Spinal cord (tissue), 10 donors: ENCODE results near the gene INIP. TPM values are rescaled to one million over a fixed set of nuclear protein-coding genes. Genes with fewer than 3 reads are reported as not detected.

ENCODE experiments used
- DNase-seq, 6 donors: peaks; one replicate each; pipeline versions ENCODE4 v3.0.0 to v3.0.0-alpha.2; 2013 to 2015; ENCODE audit warnings: low spot score in 6 of 6, low read depth in 4 of 6
- H3K27ac ChIP-seq: one replicate; pipeline ENCODE4 v1.5.1; 2013; ENCODE audit warnings: low read depth, low read length, control low read depth
- H3K27me3 ChIP-seq: one replicate; pipeline ENCODE4 v1.6.1; 2013; ENCODE audit warnings: low read length; ENCODE audit not compliant: control insufficient read depth, insufficient read depth
- H3K36me3 ChIP-seq: one replicate; pipeline ENCODE4 v1.6.1; 2013; ENCODE audit warnings: low read length; ENCODE audit not compliant: control insufficient read depth, insufficient read depth
- H3K4me1 ChIP-seq: one replicate; pipeline ENCODE4 v1.6.1; 2013; ENCODE audit warnings: low read length; ENCODE audit not compliant: control insufficient read depth, insufficient read depth
- H3K4me3 ChIP-seq: one replicate; pipeline ENCODE4 v1.5.1; 2013; ENCODE audit warnings: low read depth, low read length, control low read depth
- H3K9me3 ChIP-seq: one replicate; pipeline ENCODE4 v1.6.1; 2013; ENCODE audit warnings: low read length; ENCODE audit not compliant: control insufficient read depth, insufficient read depth
- WGBS: methylation state at CpG from one replicate; pipeline ENCODE4 v1.1.5; 2013; ENCODE audit warnings: missing lambda C conversion rate; ENCODE audit not compliant: insufficient coverage; 5-methylcytosine and 5-hydroxymethylcytosine counted together
- polyA plus RNA-seq, 2 donors: library from polyadenylated mRNA; unstranded; fragments of 120-200 nt; gene quantifications; one replicate each; pipeline ENCODE4 v1.2.1, GENCODE V29; 2013; ENCODE audit not compliant: insufficient read length in 2 of 2
- total RNA-seq, 2 donors: library from RNA; depleted of rRNA in 1 of 2; stranded (reverse); fragments of 120-200 nt in 1 of 2; fragments of >200 nt in 1 of 2; gene quantifications; one replicate each; pipeline versions ENCODE4 v1.2.3 to v1.2.4, GENCODE V29; 2013 to 2014
- donor health status: healthy.

Gene INIP
- total and polyA plus RNA-seq, 4 donors = 25.2 to 29.0 (median 27.0) TPM

DNA sequence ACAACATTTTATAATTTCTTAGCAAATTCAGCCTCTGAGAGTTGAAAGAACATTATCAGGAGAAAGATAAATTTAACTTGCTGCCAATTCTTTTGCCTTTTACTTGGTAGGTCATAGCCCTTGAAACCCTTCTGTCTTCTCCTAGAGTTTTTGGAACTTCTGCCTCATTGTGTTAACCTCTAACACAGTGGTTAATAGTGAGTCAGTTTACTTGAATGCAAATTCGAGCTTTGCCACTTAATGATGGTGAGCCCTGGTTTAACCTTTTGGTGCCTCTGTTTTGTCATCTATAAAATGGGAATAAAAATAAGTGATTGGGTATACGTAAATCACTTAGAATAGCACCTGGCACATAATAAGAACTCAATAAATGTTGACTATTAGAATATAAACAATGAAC, 1.8 kb upstream of the INIP start:
- WGBS = no CpG with 5 or more reads among the region's 2 CpGs
- DNase-seq = no peak
- Histone ChIP-seq H3K27me3 (no peaks in the 10 kb centered on the region), H3K27ac (no peak overlapping the region), H3K36me3 (no peaks in the 10 kb centered on the region), H3K9me3 (no peaks in the 10 kb centered on the region), H3K4me1 (peaks cover 3% of the 10 kb centered on the region), H3K4me3 (no peak overlapping the region)

GRCh38 chr9:112719241-112719691, 1.3 kb upstream of the INIP start:
- DNase-seq = peak in 1 of 6 donors; percentile 14
- Histone ChIP-seq H3K4me1 (peaks cover 3% of the 10 kb centered on the region), H3K27me3 (no peaks in the 10 kb centered on the region), H3K4me3 (no peak overlapping the region), H3K36me3 (no peaks in the 10 kb centered on the region), H3K27ac (no peak overlapping the region), H3K9me3 (no peaks in the 10 kb centered on the region)
- WGBS = 60% methylated on average over 1 of the region's 1 CpG

DNA sequence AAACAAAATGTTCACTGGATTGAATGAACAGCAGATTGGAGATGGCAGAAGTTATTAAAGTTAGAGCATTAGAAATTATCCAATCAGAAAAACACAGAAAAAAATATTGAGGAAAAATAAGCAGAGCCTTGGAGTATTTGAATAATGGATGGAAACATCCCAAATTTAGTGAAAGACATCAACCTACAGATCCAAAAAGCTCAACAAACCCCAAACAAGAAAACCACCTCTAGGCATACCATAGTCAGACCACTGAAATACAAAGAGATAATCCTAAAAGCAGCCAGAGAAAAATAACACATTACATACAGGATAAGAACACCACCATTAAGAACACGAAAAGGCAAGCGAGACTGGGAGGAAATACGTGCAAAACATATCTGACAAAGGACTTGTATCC, 5.2 kb downstream of the INIP start:
- no peaks in the 10 kb centered on the region for H3K36me3 ChIP-seq
- no peaks in the 10 kb centered on the region for H3K27me3 ChIP-seq
- no peak for DNase-seq
- H3K27ac ChIP-seq = no peak overlapping the region
- peaks cover 3% of the 10 kb centered on the region for H3K4me1 ChIP-seq
- H3K4me3 ChIP-seq = no peak overlapping the region
- no peaks in the 10 kb centered on the region for H3K9me3 ChIP-seq
- no CpG with 5 or more reads among the region's 3 CpGs for WGBS

GRCh38 chr9:112711050-112711689, 6.7 kb downstream of the INIP start:
- H3K27ac ChIP-seq = no peak overlapping the region
- WGBS = no CpG with 5 or more reads among the region's 7 CpGs
- no peaks in the 10 kb centered on the region for H3K36me3 ChIP-seq
- no peak overlapping the region for H3K4me3 ChIP-seq
- no peaks in the 10 kb centered on the region for H3K4me1 ChIP-seq
- no peaks in the 10 kb centered on the region for H3K9me3 ChIP-seq
- peak in 3 of 6 donors; percentile 23 to 84 (median 59) for DNase-seq
- no peaks in the 10 kb centered on the region for H3K27me3 ChIP-seq

GRCh38 chr9:112705768-112706427, 12.0 kb downstream of the INIP start:
- Histone ChIP-seq H3K36me3 (no peaks in the 10 kb centered on the region), H3K27me3 (no peaks in the 10 kb centered on the region), H3K27ac (no peak overlapping the region), H3K4me1 (no peaks in the 10 kb centered on the region), H3K4me3 (no peak overlapping the region), H3K9me3 (no peaks in the 10 kb centered on the region)
- DNase-seq = peak in 5 of 6 donors; percentile 45 to 94 (median 61)
- 12% methylated on average over 5 of the region's 6 CpGs for WGBS

- Histone ChIP-seq H3K27ac (no peak overlapping the region), H3K4me3 (no peak overlapping the region), H3K36me3 (no peaks in the 10 kb centered on the region), H3K27me3 (no peaks in the 10 kb centered on the region), H3K9me3 (no peaks in the 10 kb centered on the region), H3K4me1 (no peaks in the 10 kb centered on the region)
- 100% methylated on average over 1 of the region's 2 CpGs for WGBS
- no peak for DNase-seq
Measured at GRCh38 chr9:112703304-112703703, 14.6 kb downstream of the INIP start.

GRCh38 chr9:112700085-112700484, 17.8 kb downstream of the INIP start:
- H3K36me3 ChIP-seq = no peaks in the 10 kb centered on the region
- no peak overlapping the region for H3K27ac ChIP-seq
- no peak overlapping the region for H3K4me3 ChIP-seq
- H3K4me1 ChIP-seq = no peaks in the 10 kb centered on the region
- no peaks in the 10 kb centered on the region for H3K27me3 ChIP-seq
- no peaks in the 10 kb centered on the region for H3K9me3 ChIP-seq
- DNase-seq = no peak

DNA sequence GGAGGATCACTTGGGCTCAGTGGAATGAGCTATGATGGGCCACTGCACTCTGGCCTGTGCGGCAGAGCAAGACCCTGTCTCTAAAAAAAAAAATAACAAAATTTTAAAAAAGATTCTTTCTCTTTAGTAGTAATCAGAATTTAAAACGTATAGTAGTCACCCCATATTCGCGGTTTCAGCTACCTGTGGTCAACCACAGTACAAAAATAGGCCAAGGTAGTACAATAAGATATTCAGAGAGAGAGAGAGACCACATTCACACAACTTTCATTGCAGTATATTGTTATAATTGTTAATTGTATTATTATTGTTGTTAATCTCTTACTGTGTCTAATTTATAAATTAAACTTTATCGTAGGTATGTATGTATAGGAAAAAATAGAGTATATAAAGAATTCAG, 18.7 kb downstream of the INIP start:
- no peak overlapping the region for H3K4me3 ChIP-seq
- no peaks in the 10 kb centered on the region for H3K36me3 ChIP-seq
- no peaks in the 10 kb centered on the region for H3K27me3 ChIP-seq
- no CpG with 5 or more reads among the region's 5 CpGs for WGBS
- no peak overlapping the region for H3K27ac ChIP-seq
- H3K4me1 ChIP-seq = no peaks in the 10 kb centered on the region
- H3K9me3 ChIP-seq = no peaks in the 10 kb centered on the region
- DNase-seq = no peak

DNA sequence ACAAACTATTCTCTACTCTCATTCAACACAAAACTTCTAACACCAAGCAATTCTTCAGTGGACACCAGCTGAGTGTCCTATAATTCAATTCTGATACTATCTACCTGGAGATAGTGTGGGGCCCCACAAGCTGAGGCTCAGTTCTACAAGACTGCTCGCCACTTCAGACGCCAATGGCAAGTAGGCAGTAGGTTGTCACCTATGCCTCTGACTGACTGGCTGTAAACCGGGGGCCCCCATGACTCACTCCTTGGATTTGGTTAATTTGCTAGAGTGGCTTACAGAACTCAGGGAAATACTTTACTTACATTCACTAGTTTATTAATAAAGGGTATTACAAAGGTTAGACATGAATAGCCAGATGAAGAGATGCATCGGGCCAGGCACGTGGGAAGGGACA, 21.5 kb downstream of the INIP start:
- no peaks in the 10 kb centered on the region for H3K9me3 ChIP-seq
- no peaks in the 10 kb centered on the region for H3K4me1 ChIP-seq
- no peak overlapping the region for H3K4me3 ChIP-seq
- 100% methylated on average over 2 of the region's 5 CpGs for WGBS
- no peaks in the 10 kb centered on the region for H3K27me3 ChIP-seq
- H3K36me3 ChIP-seq = peaks cover 6% of the 10 kb centered on the region
- no peak overlapping the region for H3K27ac ChIP-seq
- DNase-seq = no peak
